Omental fat pad (tissue), 4 donors: ENCODE results near the gene FOXJ3. TPM values are rescaled to one million over a fixed set of nuclear protein-coding genes. Genes with fewer than 3 reads are reported as not detected.

Experiments
- ATAC-seq: fragments of 150-250 bp; one replicate; pipeline ENCODE4 v1.9.1; 2016; ENCODE audit warnings: mild to moderate bottlenecking, moderate library complexity; ENCODE audit not compliant: low FRiP score
- DNase-seq: peaks from one replicate; pipeline ENCODE4 v3.0.0-alpha.2; 2019; ENCODE audit warnings: low spot score
- CTCF ChIP-seq, 3 donors: fragments of 450-650 bp; IDR thresholded peaks; one replicate each; pipeline ENCODE4 v1.5.1; 2016 to 2017; ENCODE audit warnings: antibody characterized with exemption in 3 of 3, mild to moderate bottlenecking in 3 of 3, moderate library complexity in 2 of 3
- total RNA-seq, 4 donors: library from RNA; depleted of rRNA; stranded (reverse); fragments of >200 nt; gene quantifications; one replicate each; pipeline ENCODE4 v1.1.0, GENCODE V29; 2016

Gene FOXJ3
- total RNA-seq, 4 donors from 2014 or later, result 49.7 to 83.5 (median 56.1) TPM

GRCh38 chr1:42177541-42177981 is 157.5 kb downstream of the FOXJ3 start:
- no peak for ATAC-seq
- TF ChIP-seq CTCF (IDR thresholded peaks at IDR 0.05), result no peak
- no peak for DNase-seq

- ATAC-seq (no peak), DNase-seq (no peak)
These were observed 158.0 kb downstream of the FOXJ3 start for GRCh38 chr1:42176902-42177519.

GRCh38 chr1:42175314-42176054 is 159.6 kb downstream of the FOXJ3 start:
- TF ChIP-seq CTCF (IDR thresholded peaks at IDR 0.05), result no peak
- DNase-seq, result no peak
- no peak for ATAC-seq

More at GRCh38 chr1:42176902-42177519, 158.0 kb downstream of the FOXJ3 start:
- TF ChIP-seq CTCF (IDR thresholded peaks at IDR 0.05), result peak in 1 of 3 donors; percentile 13

GRCh38 chr1:42173961-42174735 is 160.9 kb downstream of the FOXJ3 start:
- no peak for DNase-seq
- TF ChIP-seq CTCF (IDR thresholded peaks at IDR 0.05), result no peak
- ATAC-seq, result no peak

GRCh38 chr1:42173155-42173933 is 161.7 kb downstream of the FOXJ3 start:
- peak in 1 of 3 donors; percentile 79 for TF ChIP-seq CTCF (IDR thresholded peaks at IDR 0.05)
- DNase-seq (no peak), ATAC-seq (no peak)

- ATAC-seq (peak; percentile 13), DNase-seq (no peak)
- no peak for TF ChIP-seq CTCF (IDR thresholded peaks at IDR 0.05)
These were observed 162.5 kb downstream of the FOXJ3 start for GRCh38 chr1:42172381-42173133.
